Panc1 (cell line): ENCODE results near the gene PCNT. TPM values are rescaled to one million over a fixed set of nuclear protein-coding genes. Genes with fewer than 3 reads are reported as not detected.

Experiments
- ATAC-seq: fragments of 200-7000 bp; cut with Tn5 transposase; 2 replicates; pipeline ENCODE4 v1.9.1; 2020; ENCODE audit warnings: mild to moderate bottlenecking, moderate library complexity
- BruUV-seq: library from RNA; stranded (reverse); fragments of 400-500 nt; replicated peaks from 2 replicates; lab custom pipeline; 2021; lab: Mats Ljungman, UMichigan
- CTCF ChIA-PET: fragments of 300-600 bp; sonication (Branson Sonifier 250); formaldehyde crosslinking; loops from one replicate; lab custom pipeline; 2022; ENCODE audit warnings: antibody characterized with exemption; lab: Charles Lee
- POLR2A ChIA-PET: fragments of 300-600 bp; sonication (Branson Sonifier 250); formaldehyde crosslinking; loops from one replicate; lab custom pipeline; 2022; ENCODE audit warnings: antibody characterized with exemption; lab: Charles Lee
- DNase-seq: peaks from one replicate; pipeline ENCODE4 v3.0.0-alpha.2; 2010; ENCODE audit warnings: low read depth, low spot score
- H3K27ac ChIP-seq: 2 replicates; pipeline ENCODE4 v1.5.1; 2011; ENCODE audit warnings: mild to moderate bottlenecking, low read length, inconsistent platforms
- H3K27me3 ChIP-seq: fragments of 200-500 bp; sonication (Bioruptor generic); 2 replicates; pipeline ENCODE4 v1.6.0; 2014; ENCODE audit warnings: low read length, inconsistent platforms; ENCODE audit not compliant: control insufficient read depth, insufficient read depth
- H3K36me3 ChIP-seq: fragments of 200-500 bp; sonication (Bioruptor generic); 2 replicates; pipeline ENCODE4 v1.5.1; 2014; ENCODE audit warnings: inconsistent platforms, mild to moderate bottlenecking, low read length, moderate library complexity; ENCODE audit not compliant: control insufficient read depth, insufficient read depth
- H3K4me1 ChIP-seq: 2 replicates; pipeline ENCODE4 v1.5.1; 2011; ENCODE audit warnings: inconsistent platforms, mild to moderate bottlenecking, low read length, moderate library complexity; ENCODE audit not compliant: control insufficient read depth, insufficient read depth
- H3K4me3 ChIP-seq, 2 experiments: 2 replicates each; pipeline ENCODE4 v1.5.1; 2011 to 2012; ENCODE audit warnings: low read depth in 2 of 2, low read length in 2 of 2, mild to moderate bottlenecking in 2 of 2, inconsistent platforms in 1 of 2, moderate library complexity in 1 of 2
- H3K9me3 ChIP-seq: fragments of 200-500 bp; sonication (Bioruptor generic); 2 replicates; pipeline ENCODE4 v1.5.1; 2014; ENCODE audit warnings: low read depth, mild to moderate bottlenecking, inconsistent platforms, low read length, moderate library complexity; ENCODE audit not compliant: control insufficient read depth, insufficient read depth
- CTCF ChIP-seq: fragments of 450-650 bp; IDR thresholded peaks from 2 replicates; pipeline ENCODE4 v1.5.1; 2017; ENCODE audit warnings: mild to moderate bottlenecking
- POLR2AphosphoS5 ChIP-seq: IDR thresholded peaks from 2 replicates; pipeline ENCODE4 v1.6.1; 2012; ENCODE audit warnings: mild to moderate bottlenecking, low read depth, low read length, moderate library complexity
- SIN3A ChIP-seq: IDR thresholded peaks from 2 replicates; pipeline ENCODE4 v1.6.1; 2012; ENCODE audit warnings: low read depth, mild to moderate bottlenecking, low read length, moderate library complexity, borderline replicate concordance; ENCODE audit not compliant: insufficient read depth
- TCF7L2 ChIP-seq: IDR thresholded peaks from 2 replicates; pipeline ENCODE4 v1.6.1; 2011; ENCODE audit warnings: mild to moderate bottlenecking, low read depth, low read length, inconsistent platforms
- in situ Hi-C: cut with HindIII; loops from 2 replicates; pipeline ENCODE4 v1.10.0; 2016; ENCODE audit warnings: low sequenced_read_pairs, low pct_unique_long_range_greater_than_20kb
- intact Hi-C: fragments of 100-400 bp; cut with micrococcal nuclease; formaldehyde crosslinking; loops from one replicate; pipeline ENCODE4 v1.10.0; 2022; ENCODE audit not compliant: unreplicated experiment
- total RNA-seq: library from RNA; stranded (reverse); gene quantifications from one replicate; pipeline ENCODE4 v1.2.1, GENCODE V29; 2021; ENCODE audit not compliant: unreplicated experiment
- TF ChIP-seq, protein P1 (sequence below), 2 experiments: IDR thresholded peaks; 2 replicates each; pipeline ENCODE4 v1.6.1; 2011 to 2012; ENCODE audit warnings: low read depth in 2 of 2, control low read depth in 1 of 2, low read length in 1 of 2, mild to moderate bottlenecking in 1 of 2, moderate library complexity in 1 of 2; ENCODE audit not compliant: insufficient read depth in 1 of 2

PCNT gene
- total RNA-seq, 1 experiment from 2014 or later, result 44.3 TPM

DNA sequence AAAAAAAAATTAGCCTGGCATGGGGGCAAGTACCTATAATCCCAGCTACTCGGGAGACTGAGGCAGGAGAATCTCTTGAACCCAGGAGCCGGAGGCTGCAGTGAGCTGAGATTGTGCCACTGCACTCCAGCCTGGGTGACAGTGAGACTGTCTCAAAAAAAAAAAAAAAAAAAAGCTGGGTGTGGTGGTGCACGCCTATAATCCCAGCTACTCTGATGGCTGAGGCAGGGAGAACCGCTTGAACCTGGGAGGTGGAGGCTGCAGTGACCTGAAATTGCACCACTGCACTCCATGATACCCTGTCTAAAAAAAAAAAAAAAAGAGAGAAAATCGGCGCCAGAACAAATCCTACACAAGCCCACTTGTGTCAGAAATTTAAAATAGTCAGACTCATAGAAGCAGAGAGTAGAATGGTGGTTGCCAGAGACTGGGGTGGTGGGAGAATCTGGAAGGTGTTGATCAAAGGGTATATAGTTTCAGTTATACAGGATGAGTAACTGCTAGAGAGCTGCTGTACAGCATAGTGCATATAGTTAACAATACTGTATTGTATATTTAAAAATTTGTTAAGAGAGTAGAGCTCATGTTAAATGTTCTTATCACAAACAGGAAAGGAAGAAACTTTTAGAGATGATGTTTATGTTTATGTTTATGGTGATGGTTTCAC is 144.3 kb downstream of the PCNT start:
- ATAC-seq, result no peak
- POLR2A ChIA-PET, result no interaction called here
- H3K4me3 ChIP-seq, result no peak overlapping the region
- intact Hi-C loops, result no loop called here
- no TSS peak for BruUV-seq
- CTCF ChIA-PET, result no interaction called here
- no peaks in the 10 kb centered on the region for H3K27me3 ChIP-seq
- no peak for DNase-seq
- H3K9me3 ChIP-seq, result no peaks in the 10 kb centered on the region
- in situ Hi-C loops, result no loop called here
- no peak overlapping the region for H3K27ac ChIP-seq
- H3K4me1 ChIP-seq, result no peaks in the 10 kb centered on the region
- TF ChIP-seq SIN3A, result no peak
- no peak for TF ChIP-seq TCF7L2
- TF ChIP-seq, protein P1, sequence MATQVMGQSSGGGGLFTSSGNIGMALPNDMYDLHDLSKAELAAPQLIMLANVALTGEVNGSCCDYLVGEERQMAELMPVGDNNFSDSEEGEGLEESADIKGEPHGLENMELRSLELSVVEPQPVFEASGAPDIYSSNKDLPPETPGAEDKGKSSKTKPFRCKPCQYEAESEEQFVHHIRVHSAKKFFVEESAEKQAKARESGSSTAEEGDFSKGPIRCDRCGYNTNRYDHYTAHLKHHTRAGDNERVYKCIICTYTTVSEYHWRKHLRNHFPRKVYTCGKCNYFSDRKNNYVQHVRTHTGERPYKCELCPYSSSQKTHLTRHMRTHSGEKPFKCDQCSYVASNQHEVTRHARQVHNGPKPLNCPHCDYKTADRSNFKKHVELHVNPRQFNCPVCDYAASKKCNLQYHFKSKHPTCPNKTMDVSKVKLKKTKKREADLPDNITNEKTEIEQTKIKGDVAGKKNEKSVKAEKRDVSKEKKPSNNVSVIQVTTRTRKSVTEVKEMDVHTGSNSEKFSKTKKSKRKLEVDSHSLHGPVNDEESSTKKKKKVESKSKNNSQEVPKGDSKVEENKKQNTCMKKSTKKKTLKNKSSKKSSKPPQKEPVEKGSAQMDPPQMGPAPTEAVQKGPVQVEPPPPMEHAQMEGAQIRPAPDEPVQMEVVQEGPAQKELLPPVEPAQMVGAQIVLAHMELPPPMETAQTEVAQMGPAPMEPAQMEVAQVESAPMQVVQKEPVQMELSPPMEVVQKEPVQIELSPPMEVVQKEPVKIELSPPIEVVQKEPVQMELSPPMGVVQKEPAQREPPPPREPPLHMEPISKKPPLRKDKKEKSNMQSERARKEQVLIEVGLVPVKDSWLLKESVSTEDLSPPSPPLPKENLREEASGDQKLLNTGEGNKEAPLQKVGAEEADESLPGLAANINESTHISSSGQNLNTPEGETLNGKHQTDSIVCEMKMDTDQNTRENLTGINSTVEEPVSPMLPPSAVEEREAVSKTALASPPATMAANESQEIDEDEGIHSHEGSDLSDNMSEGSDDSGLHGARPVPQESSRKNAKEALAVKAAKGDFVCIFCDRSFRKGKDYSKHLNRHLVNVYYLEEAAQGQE (IDR thresholded peaks at IDR 0.05; ENCODE audit: insufficient read depth in 1 of 2, low read depth in 2 of 2, low read length in 1 of 2), result no peak
- H3K36me3 ChIP-seq, result 0 out of 2 replicates have a peak, but pooled peaks cover 2% of the 10 kb centered on the region

DNA sequence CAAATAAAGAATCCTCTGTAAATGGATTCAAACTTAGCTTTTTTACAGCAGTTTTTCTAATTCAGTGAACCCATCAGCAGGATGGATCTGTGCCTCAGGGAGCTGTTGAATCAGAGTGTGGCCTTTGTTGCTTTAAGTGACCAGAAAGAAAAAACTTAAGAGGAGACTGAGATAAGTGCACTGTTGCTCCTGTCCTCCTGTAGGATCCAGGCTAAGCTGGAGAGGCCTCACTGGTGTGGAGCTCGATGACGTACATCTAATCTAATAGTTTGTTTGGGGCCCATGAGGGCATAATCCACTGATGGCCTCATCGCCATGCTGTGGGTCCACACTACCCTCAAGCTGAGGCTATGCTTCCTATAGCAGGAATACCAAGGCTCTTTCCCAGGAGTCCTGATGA is 145.3 kb downstream of the PCNT start:
- Histone ChIP-seq H3K4me3 (no peak overlapping the region), H3K36me3 (no peaks in the 10 kb centered on the region), H3K27ac (no peak overlapping the region), H3K4me1 (no peaks in the 10 kb centered on the region), H3K27me3 (no peaks in the 10 kb centered on the region), H3K9me3 (no peaks in the 10 kb centered on the region)
- intact Hi-C loops (no loop called here), in situ Hi-C loops (no loop called here)
- TF ChIP-seq, protein P1 (IDR thresholded peaks at IDR 0.05; ENCODE audit: insufficient read depth in 1 of 2, low read depth in 2 of 2, low read length in 1 of 2), result no peak
- TF ChIP-seq POLR2AphosphoS5 (no peak), SIN3A (no peak), CTCF (no peak), TCF7L2 (no peak)
- ChIA-PET POLR2A (interaction anchor here (0.6 kb wide), 1 partner anchor 344 kb away, joined by 14 read pairs; no protein-coding TSS in a partner anchor), CTCF (no interaction called here)
- BruUV-seq, result no TSS peak
- ATAC-seq (no peak), DNase-seq (no peak)
